ENCODE data around the gene ADAMTSL3. TPM values are rescaled to one million over a fixed set of nuclear protein-coding genes. Genes with fewer than 3 reads are reported as not detected.
A peak's percentile ranks its signal among the peaks of the same experiment; 100 is the strongest.

The ADAMTSL3 gene
- total RNA-seq, 1 donor from 2014 or later = 20.7 TPM

- peak; percentile 3 for DNase-seq (ENCODE audit: low read depth)
Measured at GRCh38 chr15:83654379-83655236, 685 bp downstream of the ADAMTSL3 start.

DNA sequence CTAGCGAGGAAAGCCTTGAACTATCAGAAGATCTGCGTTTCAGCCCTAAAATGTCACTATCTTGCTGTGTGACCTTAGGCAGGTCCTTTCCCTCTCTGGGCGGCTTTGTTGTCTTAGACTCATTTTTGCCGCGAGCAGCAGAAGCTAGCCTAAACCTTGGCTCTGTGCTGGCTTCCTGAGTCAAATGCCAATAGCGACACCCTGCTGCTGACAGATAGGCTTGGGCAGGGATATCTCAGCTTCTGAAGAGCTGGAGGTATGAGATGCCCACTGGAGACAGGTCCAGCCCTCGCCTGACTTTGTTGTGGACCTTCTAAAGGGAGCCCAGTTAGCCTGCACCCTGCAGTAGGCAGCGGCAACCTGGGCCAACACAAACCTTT lies 1.3 kb downstream of the ADAMTSL3 start:
- DNase-seq (ENCODE audit: low read depth) = no peak

DNA sequence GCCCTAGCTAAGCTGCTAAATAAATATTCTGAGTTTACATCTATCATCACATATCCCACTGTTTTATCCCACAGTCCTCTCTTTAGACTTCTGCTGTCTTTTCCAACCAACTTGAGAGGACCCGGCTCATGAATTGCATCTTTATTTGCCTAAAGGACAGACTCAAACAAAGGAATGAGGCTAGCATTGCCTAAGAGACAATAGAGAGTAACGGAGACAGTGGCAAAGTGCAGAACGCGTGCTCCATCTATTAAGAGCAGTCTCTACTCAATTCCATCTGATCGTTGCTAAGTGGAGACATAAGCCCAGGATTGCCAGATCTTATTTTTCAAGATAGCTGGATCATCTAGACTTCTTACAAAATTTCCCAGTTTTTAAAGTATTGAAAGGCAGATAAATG lies 2.3 kb downstream of the ADAMTSL3 start:
- no peak for DNase-seq (ENCODE audit: low read depth)

GRCh38 chr15:83656943-83657528 lies 3.1 kb downstream of the ADAMTSL3 start:
- no peak for DNase-seq (ENCODE audit: low read depth)

GRCh38 chr15:83657549-83657948 lies 3.6 kb downstream of the ADAMTSL3 start:
- DNase-seq (ENCODE audit: low read depth) = no peak

- no peak for DNase-seq (ENCODE audit: low read depth)
Measured at GRCh38 chr15:83658430-83659416, 4.8 kb downstream of the ADAMTSL3 start.

- no peak for DNase-seq (ENCODE audit: low read depth)
Measured at GRCh38 chr15:83659417-83659812, 5.5 kb downstream of the ADAMTSL3 start.

DNA sequence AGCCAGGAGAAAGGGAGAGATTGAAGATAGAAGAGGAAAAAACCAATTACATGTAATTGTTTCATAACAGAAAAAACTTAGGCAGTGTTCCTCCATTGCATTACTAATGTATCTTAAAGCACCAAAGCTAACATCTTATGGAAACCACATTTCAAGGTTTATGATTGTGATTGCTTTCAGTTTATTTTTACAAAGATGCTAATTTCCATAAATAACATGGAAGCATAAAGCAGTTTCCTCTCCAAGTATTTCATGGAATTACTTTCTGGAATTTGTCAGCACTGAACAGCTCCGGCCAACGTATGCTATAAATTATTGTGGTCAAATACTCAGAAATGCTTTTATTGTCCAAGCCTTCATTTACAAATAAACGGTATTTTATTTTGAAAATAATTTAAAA lies 11.6 kb downstream of the ADAMTSL3 start:
- DNase-seq (ENCODE audit: low read depth) = no peak

GRCh38 chr15:83670672-83671229 lies 16.8 kb downstream of the ADAMTSL3 start:
- DNase-seq (ENCODE audit: low read depth) = no peak

GRCh38 chr15:83671603-83672002 lies 17.7 kb downstream of the ADAMTSL3 start:
- no peak for DNase-seq (ENCODE audit: low read depth)

DNA sequence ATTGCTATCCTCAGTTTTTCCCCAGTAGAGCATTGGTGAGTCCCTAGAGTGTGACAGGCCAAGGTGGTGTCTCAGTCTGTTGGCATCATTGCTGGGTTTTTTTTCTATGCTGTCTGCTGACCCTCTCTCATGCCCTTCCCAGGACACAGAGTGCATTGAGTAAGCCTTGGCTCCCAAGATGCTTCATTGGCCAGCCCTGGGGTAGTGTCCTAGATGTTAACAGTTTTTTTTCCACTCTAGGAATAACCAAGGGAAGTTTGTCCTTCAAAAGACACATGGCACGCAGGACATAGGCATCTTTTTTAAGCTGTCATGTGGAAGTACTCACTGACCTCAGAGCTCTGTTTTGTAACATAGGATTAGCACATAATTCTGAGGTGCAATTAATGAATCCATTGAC lies 19.5 kb downstream of the ADAMTSL3 start:
- DNase-seq (ENCODE audit: low read depth) = no peak

- peak; percentile 40 for DNase-seq (ENCODE audit: low read depth)
Measured at GRCh38 chr15:83682476-83683088, 28.7 kb downstream of the ADAMTSL3 start.

DNA sequence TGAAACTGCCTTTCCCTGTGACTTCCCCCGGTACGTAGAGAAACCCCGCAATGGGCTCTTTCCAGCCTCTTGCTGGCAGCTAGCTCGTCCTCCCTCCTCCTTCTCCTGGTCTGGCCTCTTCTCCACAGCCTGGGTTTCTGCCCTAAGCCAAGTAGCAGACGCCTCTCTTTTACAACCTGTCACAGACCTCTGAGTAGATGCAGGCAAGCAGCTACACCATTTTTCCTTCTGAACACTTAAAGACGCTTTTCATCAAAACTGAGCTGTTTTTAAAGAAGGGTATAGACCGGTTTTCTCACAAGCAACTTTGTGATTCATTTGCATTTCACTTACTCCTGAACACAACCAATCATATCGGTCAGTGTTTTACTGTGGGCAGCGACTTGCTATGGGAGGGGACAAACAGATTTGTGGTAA lies 32.0 kb downstream of the ADAMTSL3 start:
- no peak for DNase-seq (ENCODE audit: low read depth)

GRCh38 chr15:83688201-83688600 lies 34.3 kb downstream of the ADAMTSL3 start:
- DNase-seq (ENCODE audit: low read depth) = no peak

- no peak for DNase-seq (ENCODE audit: low read depth)
Measured at GRCh38 chr15:83690676-83691075, 36.8 kb downstream of the ADAMTSL3 start.

DNA sequence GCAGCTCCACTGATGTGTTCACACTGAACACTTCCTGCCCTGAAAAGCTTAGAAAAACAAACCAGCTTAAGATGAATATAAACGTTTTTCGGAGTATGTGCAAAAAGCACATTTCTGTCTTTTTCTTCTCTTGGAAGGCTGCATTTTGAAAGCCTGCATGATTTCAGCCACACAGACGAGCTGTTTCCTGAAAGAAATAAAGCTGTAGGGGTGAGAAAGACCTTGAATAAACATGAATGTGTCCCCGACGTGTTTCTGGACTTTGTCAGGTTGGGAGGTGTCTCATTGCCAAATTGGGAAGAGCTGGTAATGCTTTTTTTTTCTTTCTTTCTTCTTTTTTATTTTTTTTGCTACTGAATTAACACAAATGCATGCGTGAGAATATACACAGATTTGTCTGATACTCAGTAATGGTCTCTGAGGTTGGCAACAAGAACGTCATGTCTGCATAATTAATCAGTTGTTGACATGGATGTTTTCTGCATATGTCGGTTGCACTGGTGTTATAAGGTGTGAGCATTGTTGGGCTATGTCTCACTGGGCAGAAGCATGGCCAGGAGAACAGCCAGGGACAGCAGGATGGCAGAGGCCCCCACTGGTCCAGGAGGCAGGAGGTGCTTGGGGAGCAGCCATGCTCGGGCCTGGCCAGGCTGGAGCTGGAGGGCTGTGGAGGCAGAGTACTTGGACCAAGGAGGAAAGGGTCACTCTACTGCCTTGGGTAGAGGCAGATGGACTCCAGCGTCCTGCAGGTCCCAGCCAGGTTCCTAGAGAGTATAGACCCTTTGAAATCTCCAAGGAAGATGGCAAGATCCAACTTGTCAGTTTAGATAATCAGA lies 39.0 kb downstream of the ADAMTSL3 start:
- DNase-seq (ENCODE audit: low read depth) = no peak

- DNase-seq (ENCODE audit: low read depth) = peak; percentile 87
Measured at GRCh38 chr15:83694015-83694414, 40.1 kb downstream of the ADAMTSL3 start.

DNA sequence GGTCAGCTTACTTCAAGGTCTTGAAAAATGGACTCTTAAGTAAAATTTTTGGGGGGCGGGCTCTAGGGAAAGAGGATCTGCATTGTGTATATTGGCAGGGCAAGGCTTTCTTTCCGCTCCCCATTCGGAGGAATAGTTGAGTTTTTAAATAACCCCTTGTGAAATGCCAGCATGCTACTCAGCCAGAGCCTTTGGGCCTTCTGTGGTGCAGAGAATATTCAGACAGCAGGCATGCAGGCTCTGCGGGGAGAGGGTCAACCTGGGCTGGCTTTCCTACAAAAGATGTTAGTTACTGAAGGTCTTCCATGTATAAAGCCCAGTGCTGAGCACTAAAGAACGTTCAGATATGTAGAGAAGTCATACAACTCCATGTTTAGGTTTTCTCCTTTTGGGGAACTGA lies 40.6 kb downstream of the ADAMTSL3 start:
- peak; percentile 35 for DNase-seq (ENCODE audit: low read depth)

GRCh38 chr15:83695246-83695645 lies 41.3 kb downstream of the ADAMTSL3 start:
- DNase-seq (ENCODE audit: low read depth) = peak; percentile 51

DNA sequence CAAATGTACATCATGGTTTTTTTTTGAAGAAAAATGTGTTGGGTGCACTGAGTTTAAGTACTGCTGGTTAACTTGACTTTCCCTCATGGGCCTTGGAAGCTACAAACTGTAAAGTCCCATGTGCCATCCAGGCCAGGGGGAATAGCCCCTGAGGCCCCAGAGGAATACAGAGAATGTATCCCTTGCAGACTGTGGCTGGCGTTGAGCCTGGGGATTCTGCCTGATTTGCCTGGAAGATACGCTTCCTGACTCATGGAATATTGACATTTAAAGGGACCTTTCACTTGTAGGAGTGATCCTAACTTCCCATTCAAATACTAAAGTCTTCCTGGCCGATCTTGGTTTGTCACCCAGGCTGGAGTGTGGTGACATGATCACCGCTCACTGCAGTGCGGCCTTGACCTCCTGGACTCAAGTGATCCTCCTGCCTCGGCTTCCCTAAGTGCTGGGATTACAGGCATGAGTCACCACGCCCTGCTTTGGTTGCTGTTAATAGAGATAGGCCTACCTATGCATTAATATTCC lies 42.0 kb downstream of the ADAMTSL3 start:
- peak; percentile 25 for DNase-seq (ENCODE audit: low read depth)

Data from renal cortical epithelial cell (primary cell).